Natural killer cell (primary cell): Measurements from ENCODE around the gene MACROH2A1. TPM values are rescaled to one million over a fixed set of nuclear protein-coding genes. Genes with fewer than 3 reads are reported as not detected.

Experiments used
- ATAC-seq, 3 donors: fragments of 150-1000 bp in 2 of 3; fragments of 200-7000 bp in 1 of 3; cut with Tn5 transposase; 1 replicate in 1 of 3; 2 replicates in 2 of 3; pipeline ENCODE4 v1.10.0; 2021; ENCODE audit warnings: mild to moderate bottlenecking in 2 of 3, moderate library complexity in 2 of 3
- DNase-seq, 2 donors: peaks; one replicate each; pipeline versions ENCODE4 v3.0.0 to v3.0.0-alpha.2; 2013 to 2021; ENCODE audit warnings: mixed read lengths in 1 of 2
- H3K27ac ChIP-seq: one replicate; pipeline ENCODE4 v1.5.1; 2013; ENCODE audit warnings: mild to moderate bottlenecking, low read length
- H3K27me3 ChIP-seq: one replicate; pipeline ENCODE4 v1.6.1; 2013; ENCODE audit warnings: low read length; ENCODE audit not compliant: control insufficient read depth, insufficient read depth
- H3K36me3 ChIP-seq: one replicate; pipeline ENCODE4 v1.6.1; 2013; ENCODE audit warnings: low read length; ENCODE audit not compliant: control insufficient read depth, insufficient read depth
- H3K4me1 ChIP-seq: one replicate; pipeline ENCODE4 v1.6.1; 2013; ENCODE audit warnings: low read length; ENCODE audit not compliant: control insufficient read depth, insufficient read depth
- H3K4me3 ChIP-seq: one replicate; pipeline ENCODE4 v1.5.1; 2013; ENCODE audit warnings: low read length
- H3K9me3 ChIP-seq: one replicate; pipeline ENCODE4 v1.6.1; 2013; ENCODE audit warnings: low read length; ENCODE audit not compliant: control insufficient read depth, insufficient read depth
- H3K27ac Mint-ChIP-seq, 2 donors: one replicate each; pipeline ENCODE4 v1.8.0; 2022; ENCODE audit warnings: mild to moderate bottlenecking in 2 of 2, mixed read lengths in 2 of 2, moderate library complexity in 1 of 2
- H3K27me3 Mint-ChIP-seq, 2 donors: one replicate each; pipeline ENCODE4 v1.8.0; 2022; ENCODE audit warnings: low read depth in 2 of 2, mixed read lengths in 2 of 2
- H3K36me3 Mint-ChIP-seq: one replicate; pipeline ENCODE4 v1.8.0; 2022; ENCODE audit warnings: mixed read lengths
- H3K4me1 Mint-ChIP-seq, 2 donors: one replicate each; pipeline ENCODE4 v1.8.0; 2022; ENCODE audit warnings: mixed read lengths in 2 of 2
- H3K4me3 Mint-ChIP-seq: one replicate; pipeline ENCODE4 v1.8.0; 2022; ENCODE audit warnings: mild to moderate bottlenecking, moderate library complexity, mixed read lengths
- H3K9me3 Mint-ChIP-seq, 2 donors: one replicate each; pipeline ENCODE4 v1.8.0; 2022; ENCODE audit warnings: mixed read lengths in 2 of 2
- WGBS: methylation state at CpG from one replicate; pipeline ENCODE4 v1.1.7; 2013; ENCODE audit warnings: missing lambda C conversion rate; ENCODE audit not compliant: insufficient coverage; 5-methylcytosine and 5-hydroxymethylcytosine counted together
- intact Hi-C: fragments of 100-400 bp; cut with micrococcal nuclease; formaldehyde crosslinking; loops from one replicate; pipeline ENCODE4 v1.14.2; 2022
- total RNA-seq, 4 donors: library from RNA; stranded (reverse); fragments of 120-200 nt in 1 of 4; gene quantifications; one replicate each; pipeline versions ENCODE4 v1.2.3 to v1.2.4, GENCODE V29; 2013 to 2022
- TF ChIP-seq, protein P1 (sequence below): fragments of 200-600 bp; IDR thresholded peaks from one replicate; pipeline ENCODE4 v1.8.0; 2022; ENCODE audit warnings: antibody characterized with exemption

Gene MACROH2A1
- total RNA-seq, 3 donors from 2014 or later (not counting 1 experiment from before 2014, with no cell fraction given), result 139 to 160 (median 139) TPM

DNA sequence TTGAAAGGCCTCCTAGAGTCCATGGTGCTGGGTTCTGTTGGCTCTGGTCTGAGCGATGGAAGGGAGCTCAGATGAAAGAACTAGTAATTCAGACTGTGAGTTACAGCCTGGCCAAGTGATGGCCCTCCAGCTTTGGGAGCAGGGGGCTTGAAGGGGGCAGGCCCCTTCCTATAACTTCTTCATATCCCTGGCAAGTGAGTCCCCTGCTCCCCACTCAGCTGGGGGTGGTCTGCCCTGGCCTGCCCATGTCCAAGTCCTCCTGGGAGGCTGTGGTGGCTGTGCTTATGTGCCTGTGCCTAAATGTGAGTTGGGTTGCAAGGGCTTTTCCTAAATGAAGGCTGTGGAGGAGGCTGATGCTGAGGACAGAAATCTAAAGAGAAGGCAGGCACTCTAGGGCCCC lies 80.1 kb downstream of the MACROH2A1 start:
- WGBS, result 91% methylated on average over 1 of the region's 1 CpG

DNA sequence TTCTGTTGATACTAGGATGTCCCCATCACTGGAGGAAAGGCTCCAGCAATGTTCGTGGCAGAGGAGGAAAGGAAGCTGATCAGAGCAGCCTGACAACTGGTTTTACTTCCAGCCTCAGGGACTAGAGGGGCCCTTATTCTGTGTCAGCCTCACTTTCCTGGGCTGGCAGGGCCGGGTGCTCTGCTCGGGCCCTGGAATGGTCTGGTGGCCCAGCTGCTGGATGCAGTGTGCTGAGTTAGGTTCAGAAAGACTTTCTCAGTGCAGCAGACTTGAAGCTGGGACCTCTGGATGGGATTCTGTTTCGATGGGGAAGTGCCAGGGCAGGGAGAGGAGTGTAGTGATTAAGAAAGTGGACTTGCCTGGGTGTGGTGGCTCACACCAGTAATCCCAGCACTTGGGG lies 81.0 kb downstream of the MACROH2A1 start:
- intact Hi-C loops, result no loop called here
- Mint-ChIP-seq H3K4me1 (peaks cover 0 to 6% of the 10 kb centered on the region in 2 donors), H3K4me3 (no peak overlapping the region)

More for the DNA sequence above, 80.1 kb downstream of the MACROH2A1 start:
- Mint-ChIP-seq H3K27me3 (no peaks in the 10 kb centered on the region), H3K36me3 (no peaks in the 10 kb centered on the region), H3K4me3 (no peak overlapping the region), H3K9me3 (no peaks in the 10 kb centered on the region), H3K4me1 (no peaks in the 10 kb centered on the region), H3K27ac (no peak overlapping the region)
- TF ChIP-seq, protein P1, sequence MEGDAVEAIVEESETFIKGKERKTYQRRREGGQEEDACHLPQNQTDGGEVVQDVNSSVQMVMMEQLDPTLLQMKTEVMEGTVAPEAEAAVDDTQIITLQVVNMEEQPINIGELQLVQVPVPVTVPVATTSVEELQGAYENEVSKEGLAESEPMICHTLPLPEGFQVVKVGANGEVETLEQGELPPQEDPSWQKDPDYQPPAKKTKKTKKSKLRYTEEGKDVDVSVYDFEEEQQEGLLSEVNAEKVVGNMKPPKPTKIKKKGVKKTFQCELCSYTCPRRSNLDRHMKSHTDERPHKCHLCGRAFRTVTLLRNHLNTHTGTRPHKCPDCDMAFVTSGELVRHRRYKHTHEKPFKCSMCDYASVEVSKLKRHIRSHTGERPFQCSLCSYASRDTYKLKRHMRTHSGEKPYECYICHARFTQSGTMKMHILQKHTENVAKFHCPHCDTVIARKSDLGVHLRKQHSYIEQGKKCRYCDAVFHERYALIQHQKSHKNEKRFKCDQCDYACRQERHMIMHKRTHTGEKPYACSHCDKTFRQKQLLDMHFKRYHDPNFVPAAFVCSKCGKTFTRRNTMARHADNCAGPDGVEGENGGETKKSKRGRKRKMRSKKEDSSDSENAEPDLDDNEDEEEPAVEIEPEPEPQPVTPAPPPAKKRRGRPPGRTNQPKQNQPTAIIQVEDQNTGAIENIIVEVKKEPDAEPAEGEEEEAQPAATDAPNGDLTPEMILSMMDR, result no peak
- H3K4me1 ChIP-seq, result no peaks in the 10 kb centered on the region
- DNase-seq, result no peak
- H3K27me3 ChIP-seq, result no peaks in the 10 kb centered on the region
- ATAC-seq, result no peak
- intact Hi-C loops, result no loop called here
- H3K36me3 ChIP-seq, result no peaks in the 10 kb centered on the region
- H3K27ac ChIP-seq, result no peak overlapping the region
- H3K9me3 ChIP-seq, result no peaks in the 10 kb centered on the region
- no peak overlapping the region for H3K4me3 ChIP-seq

DNA sequence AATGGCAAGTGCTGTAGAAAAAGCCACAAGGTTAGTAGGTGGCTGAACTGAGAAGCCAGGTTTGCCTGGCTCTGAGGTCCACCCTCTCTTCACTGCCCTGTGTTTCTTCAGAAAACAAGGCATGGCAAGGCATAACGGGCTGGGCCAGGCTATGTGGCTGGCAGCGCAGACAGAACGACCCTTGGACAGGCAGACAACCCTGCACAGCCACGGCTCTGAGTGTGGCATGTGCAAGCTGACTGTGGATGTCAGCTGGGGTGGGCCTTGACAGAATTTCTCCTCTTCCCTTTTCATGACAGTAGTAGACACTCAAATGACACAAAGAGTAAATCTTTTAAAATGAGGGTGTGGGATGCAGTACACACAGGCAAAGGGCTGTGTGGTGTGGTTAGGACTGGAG lies 81.7 kb downstream of the MACROH2A1 start:
- Histone ChIP-seq H3K27ac (no peak overlapping the region), H3K36me3 (no peaks in the 10 kb centered on the region), H3K27me3 (no peaks in the 10 kb centered on the region), H3K4me1 (no peaks in the 10 kb centered on the region), H3K4me3 (no peak overlapping the region), H3K9me3 (no peaks in the 10 kb centered on the region)
- TF ChIP-seq, protein P1, result no peak
- no peak for DNase-seq
- Mint-ChIP-seq H3K4me3 (no peak overlapping the region), H3K27ac (no peak overlapping the region), H3K9me3 (no peaks in the 10 kb centered on the region), H3K4me1 (peaks cover 0 to 6% of the 10 kb centered on the region in 2 donors), H3K27me3 (no peaks in the 10 kb centered on the region), H3K36me3 (no peaks in the 10 kb centered on the region)
- intact Hi-C loops, result no loop called here
- ATAC-seq, result no peak
- WGBS, result 89% methylated on average over 4 of the region's 4 CpGs

More for the DNA sequence above, 81.0 kb downstream of the MACROH2A1 start:
- H3K36me3 Mint-ChIP-seq, result no peaks in the 10 kb centered on the region
- Histone ChIP-seq H3K27me3 (no peaks in the 10 kb centered on the region), H3K36me3 (no peaks in the 10 kb centered on the region), H3K4me3 (no peak overlapping the region), H3K9me3 (no peaks in the 10 kb centered on the region), H3K4me1 (no peaks in the 10 kb centered on the region), H3K27ac (no peak overlapping the region)
- no peaks in the 10 kb centered on the region for H3K27me3 Mint-ChIP-seq
- H3K27ac Mint-ChIP-seq, result no peak overlapping the region
- 75% methylated on average over 4 of the region's 4 CpGs for WGBS
- ATAC-seq (no peak), DNase-seq (no peak)
- TF ChIP-seq, protein P1, result no peak
- no peaks in the 10 kb centered on the region for H3K9me3 Mint-ChIP-seq

DNA sequence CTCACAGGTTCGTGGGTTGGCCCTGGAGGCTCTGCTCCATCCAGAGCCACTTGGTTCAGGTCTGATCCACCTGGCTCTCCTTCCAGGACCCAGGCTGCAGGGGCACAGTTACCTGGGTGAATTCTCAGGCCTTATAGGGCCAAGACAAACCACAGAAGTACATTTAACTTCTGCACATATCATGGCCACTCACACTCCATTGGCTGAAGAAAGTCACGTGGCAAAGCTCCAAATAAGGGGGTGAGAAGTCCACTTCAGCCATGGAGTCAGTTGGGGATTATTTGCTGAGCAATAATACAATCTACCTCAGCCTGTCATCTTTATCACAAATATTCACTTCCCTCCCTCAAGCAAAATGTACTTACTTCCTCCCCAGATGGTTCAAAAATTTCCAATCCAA lies 83.6 kb downstream of the MACROH2A1 start:
- H3K27me3 Mint-ChIP-seq, result no peaks in the 10 kb centered on the region
- Histone ChIP-seq H3K4me1 (no peaks in the 10 kb centered on the region), H3K9me3 (no peaks in the 10 kb centered on the region), H3K27ac (no peak overlapping the region), H3K36me3 (no peaks in the 10 kb centered on the region), H3K4me3 (no peak overlapping the region), H3K27me3 (no peaks in the 10 kb centered on the region)
- no peaks in the 10 kb centered on the region for H3K9me3 Mint-ChIP-seq
- ATAC-seq (no peak), DNase-seq (no peak)
- intact Hi-C loops, result no loop called here
- 85% methylated on average over 2 of the region's 2 CpGs for WGBS
- no peaks in the 10 kb centered on the region for H3K36me3 Mint-ChIP-seq
- no peak overlapping the region for H3K4me3 Mint-ChIP-seq
- H3K27ac Mint-ChIP-seq, result no peak overlapping the region
- TF ChIP-seq, protein P1, result no peak
- H3K4me1 Mint-ChIP-seq, result peaks cover 0 to 6% of the 10 kb centered on the region in 2 donors
